ENCODE data around the gene PHEX.

Gene PHEX

DNA sequence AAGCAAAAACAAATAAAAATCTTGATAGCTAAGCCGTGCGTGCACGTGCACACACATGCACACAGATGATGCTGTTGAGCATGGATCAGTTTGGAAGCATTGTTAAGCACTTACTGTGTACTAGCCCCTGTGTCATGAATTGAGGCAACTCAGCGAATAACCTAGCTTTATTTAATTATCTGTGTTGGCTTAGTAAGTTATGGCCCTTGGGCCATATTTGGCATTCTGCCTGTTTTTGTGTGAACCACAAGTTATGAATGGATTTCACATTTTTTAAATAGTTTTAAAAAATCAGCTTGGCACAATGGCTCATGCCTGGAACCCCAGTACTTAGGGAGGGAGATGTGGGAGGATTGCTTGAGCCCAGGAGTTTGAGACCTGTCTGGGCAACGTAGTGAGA, 126.9 kb downstream of the PHEX start:
- no peak for DNase-seq

DNA sequence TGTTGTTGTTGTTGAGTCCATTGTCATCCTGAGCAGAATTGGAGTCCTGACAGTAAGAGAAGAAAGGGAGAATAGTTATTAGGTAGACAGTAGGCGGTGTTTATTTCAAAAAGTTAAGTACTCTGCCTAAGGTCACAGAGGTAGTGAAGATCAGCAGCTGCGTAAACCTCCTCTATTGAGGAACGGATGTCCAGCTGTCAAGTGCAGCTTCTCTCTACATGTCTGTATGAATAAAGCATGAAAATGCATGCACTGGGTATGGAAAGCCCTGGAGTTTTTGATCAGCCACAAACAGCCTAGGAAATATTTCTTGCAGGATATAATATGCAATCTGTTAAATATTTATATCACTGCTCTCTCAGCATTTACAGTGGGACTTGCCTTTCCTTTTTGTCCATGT, 131.2 kb downstream of the PHEX start:
- DNase-seq: no peak

DNA sequence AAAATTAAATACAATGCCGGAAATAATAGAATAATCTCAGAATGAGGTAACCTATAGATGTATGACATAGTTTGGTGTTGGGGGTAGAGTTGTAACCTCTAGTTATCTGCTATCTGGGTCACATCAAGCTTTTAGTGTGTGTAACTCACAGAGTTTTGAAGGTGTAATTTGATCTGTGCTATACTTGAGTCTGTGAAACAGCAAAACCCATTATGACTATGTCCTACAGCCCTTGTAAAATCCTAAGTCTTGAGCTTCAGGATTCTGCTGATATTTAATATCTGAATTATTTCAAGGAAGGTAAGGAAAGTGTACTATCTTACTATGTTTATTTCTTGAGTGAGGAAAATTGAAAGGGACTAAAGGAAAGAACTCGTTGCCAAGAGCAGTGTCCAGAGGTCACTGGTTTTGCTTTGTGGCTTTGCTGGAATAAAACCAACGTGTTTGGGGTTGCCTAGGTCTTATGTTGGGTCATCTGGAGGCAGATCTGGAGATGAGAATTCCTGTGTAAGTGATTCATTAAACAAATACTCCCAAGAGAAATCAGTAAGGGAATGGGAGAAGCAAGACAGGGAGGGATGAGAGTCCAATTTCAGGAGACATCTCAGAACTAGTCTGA, 132.8 kb downstream of the PHEX start:
- no peak for DNase-seq

DNA sequence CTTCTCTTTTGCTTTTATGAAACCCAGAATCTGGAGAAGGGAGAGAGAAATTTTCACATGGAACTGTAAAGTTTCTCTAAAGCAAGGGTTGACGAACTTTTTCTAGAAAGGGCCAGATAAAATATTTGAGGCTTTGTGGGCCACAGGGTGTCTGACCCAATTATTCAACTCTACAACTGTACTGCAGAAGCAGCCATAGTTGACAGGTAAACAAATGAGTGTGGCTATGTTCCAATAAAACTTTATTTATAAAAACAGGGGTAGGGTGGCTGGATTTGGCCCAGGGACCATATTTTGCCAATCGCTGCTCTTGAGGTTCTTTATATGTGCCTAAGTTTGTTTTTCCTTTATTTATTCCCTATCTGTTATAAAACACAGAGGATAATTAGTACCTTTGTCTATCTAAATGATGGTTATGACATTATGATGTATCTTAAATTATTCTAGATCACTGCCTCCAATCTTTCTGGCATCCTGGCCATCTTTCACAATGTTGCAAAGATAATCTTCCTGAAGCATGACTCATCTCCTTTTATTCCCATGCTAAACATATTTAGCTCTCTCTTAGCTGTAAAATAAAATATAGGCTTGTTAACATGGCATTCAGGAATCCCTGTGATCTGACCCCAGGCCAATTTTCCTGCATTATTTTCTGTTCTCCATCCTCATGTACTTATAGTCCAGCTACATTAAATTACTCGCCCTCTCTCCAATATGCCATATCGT, 133.8 kb downstream of the PHEX start:
- DNase-seq: no peak

DNA sequence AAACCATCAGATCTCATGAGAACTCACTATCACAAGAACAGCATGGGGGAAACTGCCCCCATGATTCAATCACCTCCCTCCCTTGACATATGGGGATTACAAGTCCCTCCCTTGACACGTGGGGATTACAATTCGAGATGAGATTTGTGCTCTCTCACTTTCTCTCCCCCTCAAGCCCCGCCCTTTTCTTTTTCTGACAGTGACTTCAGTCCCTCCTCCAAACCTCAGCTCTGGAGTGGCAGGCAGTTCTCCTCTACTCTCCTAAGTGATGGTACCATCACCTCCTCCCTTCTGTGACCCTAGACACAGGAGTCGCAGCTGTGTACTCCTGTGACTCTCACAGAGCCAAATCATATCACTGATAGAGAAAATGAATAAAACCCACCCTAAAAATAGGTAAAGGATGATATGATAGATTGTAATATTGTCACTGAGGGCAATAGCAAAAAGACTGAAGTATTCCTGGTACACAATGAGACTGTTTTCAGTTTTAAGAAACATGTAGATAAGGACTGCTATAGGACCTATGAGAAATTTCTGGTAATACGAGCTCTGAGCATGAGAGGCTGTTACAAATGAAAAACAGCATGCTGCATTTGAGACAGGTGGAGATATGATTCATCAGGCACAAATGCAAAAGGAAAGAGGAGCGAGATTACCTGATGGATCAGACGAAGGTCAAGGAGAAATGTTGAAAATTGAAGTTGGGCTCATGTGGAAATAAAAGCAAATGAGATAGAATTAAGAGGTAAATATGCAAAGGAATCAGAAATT, 139.3 kb downstream of the PHEX start:
- DNase-seq: no peak

DNA sequence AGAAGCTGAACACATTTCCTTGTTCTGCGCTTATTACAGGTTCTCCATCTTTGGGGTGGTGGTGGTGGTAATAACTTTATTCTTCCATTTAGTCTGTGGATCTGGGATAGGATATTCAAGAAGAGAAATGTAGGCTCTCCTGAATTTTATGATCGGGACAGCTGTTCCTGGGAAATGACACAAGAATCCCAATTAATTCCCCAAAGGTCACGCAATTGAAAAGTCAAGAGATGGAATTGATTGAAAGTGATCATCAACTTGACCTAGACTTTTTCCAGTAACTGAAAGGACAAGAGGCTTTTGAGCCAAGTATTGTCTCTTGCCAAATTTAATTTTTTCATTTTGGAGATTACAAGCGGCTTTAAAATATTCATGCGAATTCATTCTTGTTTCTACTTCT, 141.8 kb downstream of the PHEX start:
- DNase-seq: no peak

DNA sequence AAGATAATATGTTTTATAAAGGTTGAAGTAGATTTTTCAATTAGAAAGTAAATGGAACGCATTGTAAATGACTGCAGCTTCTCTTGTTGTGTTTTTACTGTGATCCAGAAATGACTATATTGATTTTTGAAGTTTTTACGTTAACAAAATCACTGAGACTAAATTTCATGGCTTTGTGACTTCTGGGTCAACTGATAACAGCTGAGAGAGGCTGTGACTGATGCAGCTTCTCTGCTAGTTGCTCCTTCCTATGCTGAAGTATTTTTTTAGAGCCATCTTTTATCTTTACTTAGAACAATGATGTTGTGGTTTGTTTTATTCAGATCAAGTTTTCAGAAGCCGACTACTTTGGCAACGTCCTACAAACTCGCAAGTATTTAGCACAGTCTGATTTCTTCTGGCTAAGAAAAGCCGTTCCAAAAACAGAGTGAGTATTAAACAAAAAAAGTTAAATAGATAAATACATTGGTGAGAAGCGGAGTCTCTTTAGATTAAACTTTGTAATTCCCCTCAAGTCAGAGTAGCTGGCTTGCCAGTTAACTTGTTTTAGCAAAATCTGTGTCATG, 145.9 kb downstream of the PHEX start:
- no peak for DNase-seq

DNA sequence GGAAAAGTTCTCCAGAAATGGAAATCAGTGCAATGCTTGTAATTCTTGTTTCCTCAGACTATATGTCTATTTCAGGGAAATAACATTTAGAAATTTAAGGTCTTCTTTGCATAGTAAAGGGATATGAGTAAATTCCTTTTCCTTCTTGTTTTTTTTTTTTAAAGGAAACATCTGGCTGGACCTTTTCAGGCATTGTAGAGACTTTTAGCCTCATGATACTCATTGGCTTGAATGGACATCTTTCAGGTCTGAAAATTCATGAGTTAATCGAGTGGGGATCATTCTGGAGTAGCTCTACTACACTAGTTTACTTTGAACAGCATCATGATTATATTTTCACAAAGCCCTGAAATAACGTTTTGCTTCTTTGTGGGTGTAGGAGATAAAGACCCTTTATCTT, 152.0 kb downstream of the PHEX start:
- DNase-seq: no peak

DNA sequence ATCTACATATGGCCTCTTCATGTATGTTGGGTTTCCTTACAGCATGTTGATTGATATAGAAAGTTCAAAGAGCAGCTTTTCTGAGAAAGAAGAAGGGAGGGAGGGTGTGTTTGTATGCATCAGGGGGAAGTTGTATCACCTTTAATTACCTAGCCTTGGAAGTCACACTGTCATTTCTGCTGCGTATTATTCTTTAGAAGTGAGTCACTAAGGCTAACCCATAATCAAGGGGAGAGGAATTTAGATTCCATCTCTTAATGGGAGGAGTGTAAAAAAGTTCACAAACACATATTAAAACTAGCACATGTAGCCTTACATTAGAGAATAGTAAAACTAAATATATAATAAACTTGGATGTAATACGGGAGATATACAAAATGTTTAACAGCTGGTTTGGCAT, 154.0 kb downstream of the PHEX start:
- DNase-seq: no peak

DNA sequence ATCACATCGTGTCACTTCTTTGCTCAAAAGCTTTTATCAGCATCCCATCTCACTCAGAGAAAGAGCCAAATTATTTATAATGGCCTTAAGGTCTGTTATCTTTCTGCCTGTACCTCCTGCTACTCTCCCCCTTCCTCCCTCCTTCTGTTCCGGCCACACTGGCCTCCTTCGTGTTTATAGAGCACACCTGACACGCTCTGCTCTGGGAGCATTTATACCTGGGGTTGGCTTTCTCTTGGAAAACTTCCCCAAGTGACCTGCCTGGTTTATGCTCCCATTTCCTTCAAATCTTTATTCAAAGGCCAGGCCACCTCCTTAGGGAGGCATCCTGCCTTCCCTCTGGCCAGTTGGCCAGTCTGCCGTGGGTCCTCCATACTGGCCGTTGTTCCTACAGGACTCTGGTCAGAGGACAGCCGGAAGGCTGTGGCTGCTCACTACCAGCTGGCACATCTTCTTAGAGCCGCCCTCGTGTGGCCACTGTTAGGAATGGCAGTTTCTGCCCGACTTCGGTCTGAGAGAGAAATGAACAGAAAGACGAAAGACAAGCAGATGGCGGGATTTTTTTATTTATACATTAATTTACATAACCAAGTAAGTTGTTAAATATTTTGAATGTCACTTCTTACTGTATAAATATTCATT, 160.4 kb downstream of the PHEX start:
- peak; percentile 41 for DNase-seq

DNA sequence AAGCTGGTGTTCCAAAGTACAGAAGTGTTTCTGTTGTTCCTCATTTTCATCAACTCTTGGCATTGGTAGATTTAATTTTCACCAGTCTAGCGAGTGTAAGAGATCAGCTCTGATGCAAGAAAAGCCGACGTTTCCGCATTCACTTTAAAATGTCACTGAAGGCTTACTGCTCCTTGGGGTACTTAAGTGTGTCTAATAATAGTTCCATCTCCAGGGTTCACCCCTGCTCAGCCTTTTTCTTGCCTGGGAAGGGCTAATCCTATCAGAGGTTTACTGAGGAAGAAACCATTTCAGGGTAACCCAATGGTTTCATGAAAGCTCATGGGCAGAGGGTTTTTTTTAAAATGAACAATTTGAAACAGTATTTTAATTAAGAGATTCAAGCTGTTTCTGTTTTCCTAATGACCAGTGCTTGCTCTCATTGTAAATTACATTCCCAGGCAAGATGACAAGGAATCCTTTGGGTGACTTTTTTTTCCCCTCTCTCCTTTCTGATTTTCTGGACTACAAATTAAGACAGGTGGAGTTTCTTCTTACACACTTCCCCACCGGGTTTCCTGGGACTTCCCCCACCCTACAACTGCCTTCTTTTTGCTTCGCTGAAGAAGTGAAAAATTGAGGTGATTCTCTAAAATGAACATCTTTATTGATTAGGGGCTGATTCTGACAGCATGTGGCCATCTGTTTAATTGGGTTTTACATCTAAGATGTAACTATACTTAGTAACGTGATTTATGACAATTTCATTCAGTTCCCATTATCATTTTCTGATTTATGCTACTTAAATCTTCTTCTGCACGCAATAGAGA, 161.9 kb downstream of the PHEX start:
- no peak for DNase-seq

DNA sequence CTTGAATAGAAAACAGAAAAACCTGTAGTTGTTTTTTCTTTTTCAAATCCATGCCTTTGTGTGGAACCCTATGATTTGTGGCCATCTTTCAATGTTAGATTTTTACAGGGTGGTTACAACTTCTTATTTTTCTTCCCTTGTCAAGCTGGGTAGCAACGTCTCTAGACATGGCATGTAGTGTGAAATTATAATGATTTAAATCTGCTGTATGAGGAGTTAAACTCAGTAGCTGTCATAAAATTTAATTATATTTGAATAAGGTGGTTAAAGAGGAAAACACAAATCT, 162.5 kb downstream of the PHEX start:
- no peak for DNase-seq

DNA sequence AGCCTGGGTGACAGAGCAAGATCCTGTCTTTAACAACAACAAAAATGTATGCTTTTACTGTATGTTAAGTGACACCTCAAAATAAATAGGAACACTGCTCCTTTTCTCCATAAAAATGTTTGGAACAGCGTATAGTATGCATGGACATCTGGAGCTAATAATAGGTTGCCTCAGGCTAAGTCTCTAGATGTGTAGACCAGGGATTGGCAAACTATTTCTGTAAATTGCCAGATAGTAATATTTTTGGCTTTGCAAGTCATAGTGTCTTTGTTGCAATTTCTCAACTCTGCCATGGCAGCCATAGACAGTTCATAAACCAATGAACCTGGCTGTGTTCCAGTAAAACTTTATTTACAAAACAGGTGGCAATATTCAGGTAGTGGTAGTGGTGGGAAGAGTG, 164.0 kb downstream of the PHEX start:
- DNase-seq: no peak

DNA sequence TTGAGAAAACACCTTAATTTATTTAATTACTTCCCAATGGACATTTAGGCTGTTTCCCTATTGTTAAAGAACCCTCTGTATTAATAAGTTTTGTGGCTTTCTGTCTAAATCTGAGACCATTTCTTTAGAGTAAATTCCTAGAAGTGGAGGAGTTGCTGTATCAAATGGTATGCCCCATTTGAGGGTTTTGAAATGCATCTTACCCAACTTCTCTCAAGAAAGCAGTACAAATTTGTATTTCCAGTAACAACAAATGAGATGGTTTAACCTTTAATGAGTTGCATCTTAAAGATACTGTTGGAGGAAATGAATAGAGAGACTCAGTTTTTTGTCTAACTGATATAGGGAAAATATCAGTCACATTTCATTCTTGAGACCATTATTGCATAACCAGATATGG, 170.1 kb downstream of the PHEX start:
- DNase-seq: no peak

DNA sequence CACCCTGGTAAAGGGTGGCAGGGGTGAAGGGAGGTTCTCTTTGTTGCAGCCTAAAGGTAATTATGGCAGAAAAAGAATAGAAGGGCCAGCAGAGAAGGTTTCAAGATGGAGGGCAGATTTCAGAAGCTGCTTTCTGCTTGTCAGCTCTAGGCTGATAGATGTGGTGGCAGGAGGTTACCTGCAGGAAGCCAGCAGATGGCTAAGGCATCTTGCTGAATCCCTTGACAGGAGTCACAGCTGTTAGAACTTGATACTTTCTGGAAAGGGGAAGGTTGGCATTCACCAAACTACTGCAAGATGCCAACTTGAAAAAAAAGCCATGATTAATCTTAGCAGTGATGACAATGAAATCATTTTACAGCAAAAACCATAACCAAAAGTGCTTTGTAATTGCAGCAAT, 171.1 kb downstream of the PHEX start:
- DNase-seq: no peak

DNA sequence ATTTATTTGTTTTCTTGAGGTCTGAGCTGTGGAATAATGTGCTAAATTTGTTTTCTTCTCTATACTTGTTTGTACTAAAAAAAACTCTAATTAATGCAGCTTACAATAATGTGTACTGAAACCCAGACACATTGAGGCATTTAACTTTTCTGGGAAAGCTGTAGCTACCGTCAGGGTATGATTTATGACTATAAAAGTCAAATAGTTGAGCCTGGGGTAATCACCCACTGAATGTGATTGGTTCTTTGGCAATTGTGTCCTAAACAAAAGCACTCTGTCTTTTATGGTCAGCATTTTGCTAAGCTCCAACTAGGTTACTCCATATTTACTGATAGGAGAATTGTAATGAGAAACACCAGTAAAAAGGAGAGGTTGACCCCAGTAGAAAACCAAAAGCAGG, 174.7 kb downstream of the PHEX start:
- DNase-seq: no peak

DNA sequence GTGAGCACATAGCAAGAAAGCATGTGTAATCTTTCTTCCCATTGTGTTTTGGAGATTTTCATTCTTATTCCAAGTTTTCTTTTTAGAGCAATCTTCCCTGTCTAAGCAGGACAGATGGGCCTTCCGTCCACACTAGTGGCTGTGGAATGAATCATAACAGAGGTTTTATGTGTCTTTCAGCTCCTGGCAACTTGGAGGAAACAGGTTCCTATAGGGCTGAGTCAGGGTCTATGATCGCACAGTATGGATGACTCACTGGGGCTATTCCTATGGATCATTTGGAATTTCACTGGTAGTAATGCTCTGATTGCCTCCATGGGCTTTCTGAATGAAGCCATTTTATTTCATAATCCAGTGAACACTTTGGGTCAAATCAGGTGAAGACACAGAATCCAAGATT, 188.8 kb downstream of the PHEX start:
- no peak for DNase-seq

DNA sequence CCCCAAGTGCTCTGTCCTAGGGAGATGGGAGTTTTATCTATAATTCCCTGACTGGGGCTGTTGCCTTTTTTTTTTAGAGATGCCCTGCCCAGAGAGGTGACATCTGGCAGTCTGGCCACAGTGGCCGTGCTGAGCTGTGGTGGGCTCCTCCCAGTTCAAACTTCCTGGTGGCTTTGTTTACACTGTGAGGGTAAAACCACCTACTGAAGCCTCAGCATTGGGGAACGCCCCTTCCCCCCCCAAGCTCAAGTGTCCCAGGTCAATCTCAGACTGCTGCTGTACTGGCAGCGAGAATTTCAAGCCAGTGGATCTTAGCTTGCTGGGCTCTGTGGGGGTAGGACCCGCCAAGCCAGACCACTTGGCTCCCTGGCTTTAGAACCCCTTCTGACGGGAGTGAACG, 202.3 kb downstream of the PHEX start:
- no peak for DNase-seq

DNA sequence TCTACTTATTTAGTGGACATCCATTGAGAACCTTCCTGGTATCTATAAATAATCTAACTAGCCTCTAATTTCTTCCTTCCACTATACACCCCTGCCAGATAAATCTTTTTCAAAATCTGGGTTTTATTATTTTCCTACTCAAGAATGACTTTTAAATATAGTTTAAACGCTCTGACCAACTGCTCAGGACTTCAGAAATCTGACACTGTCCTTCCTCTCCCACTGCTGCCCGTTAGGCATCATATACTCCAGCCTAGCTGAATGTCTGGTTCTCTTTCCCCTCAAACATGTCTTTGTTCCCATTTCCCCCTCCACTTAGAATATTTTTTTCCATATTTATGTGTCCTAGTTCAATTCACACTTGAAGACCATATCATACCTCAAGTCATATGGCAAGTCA, 205.4 kb downstream of the PHEX start:
- no peak for DNase-seq

DNA sequence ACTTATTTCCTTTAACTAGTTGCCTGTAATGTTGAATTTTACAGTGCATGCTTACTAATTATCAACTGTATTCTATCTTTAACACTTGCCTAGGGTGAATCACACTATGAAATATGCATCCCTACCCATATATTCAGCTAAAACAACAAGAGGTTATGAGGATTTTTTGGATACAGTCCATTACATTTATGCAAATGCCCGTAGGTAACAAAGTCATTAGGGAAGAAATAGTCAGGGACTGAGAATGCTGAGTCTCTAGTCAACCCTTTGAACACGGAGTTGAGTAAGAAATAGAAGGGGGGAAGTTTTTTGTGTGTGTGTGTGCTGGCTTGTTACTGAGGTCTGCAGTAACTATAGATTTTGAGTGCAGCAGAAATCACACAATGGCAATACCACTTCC, 214.5 kb downstream of the PHEX start:
- DNase-seq: no peak

DNA sequence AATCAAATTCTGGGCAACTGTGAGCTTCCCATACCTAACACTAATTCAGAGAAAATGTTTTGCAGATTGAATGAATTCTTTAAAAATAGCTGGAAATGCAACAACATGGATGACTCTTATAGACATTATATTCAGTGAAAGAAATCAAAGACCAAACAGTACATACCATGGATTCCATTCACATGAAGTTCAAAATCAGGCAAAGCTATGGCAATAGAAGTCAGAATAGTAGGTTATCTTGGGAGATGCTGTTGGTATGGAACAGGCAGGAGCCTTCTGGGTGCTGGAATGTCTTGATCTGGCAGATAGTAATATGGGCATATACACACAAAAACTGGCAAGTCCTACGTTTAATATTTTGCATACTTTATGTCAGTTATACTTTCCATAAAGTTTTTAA, 215.0 kb downstream of the PHEX start:
- DNase-seq: no peak

DNA sequence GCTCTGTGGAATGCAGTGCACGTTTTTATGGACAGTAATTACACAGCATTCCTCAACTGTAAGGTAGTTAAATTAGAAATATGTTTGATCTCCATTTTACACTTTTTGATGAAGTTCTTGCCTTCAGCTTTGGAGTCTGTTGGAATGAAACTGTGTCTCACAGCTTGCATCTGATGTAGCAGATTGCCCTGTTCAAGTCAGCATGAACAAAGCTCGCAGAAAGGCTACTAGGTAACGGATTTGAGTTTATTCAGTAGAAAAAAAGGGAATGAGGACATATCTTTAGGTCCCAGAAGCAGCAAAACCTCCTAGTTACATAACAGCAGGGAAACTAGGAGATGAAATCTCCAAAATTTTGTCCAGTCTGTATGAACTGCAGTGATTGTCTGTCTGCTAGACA, 216.3 kb downstream of the PHEX start:
- DNase-seq: no peak

DNA sequence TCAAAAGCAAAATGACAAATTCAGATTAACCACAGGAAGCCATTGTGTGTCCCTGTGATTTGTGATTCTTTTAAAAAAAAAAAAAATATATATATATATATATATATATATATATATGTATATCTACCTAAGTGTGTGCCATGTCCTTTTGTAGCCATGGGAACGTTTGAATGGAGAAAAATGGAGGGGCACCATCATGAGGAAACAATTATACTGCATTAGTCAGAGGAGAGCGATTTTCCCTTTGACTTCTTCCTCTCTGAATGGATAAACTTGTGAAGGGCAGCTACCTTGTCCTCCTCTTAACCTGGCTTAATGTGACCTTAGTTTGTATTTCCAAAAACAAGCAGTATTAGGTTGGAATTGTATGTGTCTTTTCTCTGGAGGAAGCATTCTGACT, 217.2 kb downstream of the PHEX start:
- DNase-seq: no peak
